SH-SY5Y (cell line): ENCODE measurements around the gene DUSP5.

Source experiments
- GATA2 ChIP-seq: IDR thresholded peaks from 2 replicates; pipeline ENCODE4 v1.6.1; 2011; ENCODE audit warnings: mild to moderate bottlenecking, low read depth, low read length
- GATA3 ChIP-seq: IDR thresholded peaks from 2 replicates; pipeline ENCODE4 v1.6.1; 2011; ENCODE audit warnings: low read depth, mild to moderate bottlenecking, low read length, moderate library complexity

DNA sequence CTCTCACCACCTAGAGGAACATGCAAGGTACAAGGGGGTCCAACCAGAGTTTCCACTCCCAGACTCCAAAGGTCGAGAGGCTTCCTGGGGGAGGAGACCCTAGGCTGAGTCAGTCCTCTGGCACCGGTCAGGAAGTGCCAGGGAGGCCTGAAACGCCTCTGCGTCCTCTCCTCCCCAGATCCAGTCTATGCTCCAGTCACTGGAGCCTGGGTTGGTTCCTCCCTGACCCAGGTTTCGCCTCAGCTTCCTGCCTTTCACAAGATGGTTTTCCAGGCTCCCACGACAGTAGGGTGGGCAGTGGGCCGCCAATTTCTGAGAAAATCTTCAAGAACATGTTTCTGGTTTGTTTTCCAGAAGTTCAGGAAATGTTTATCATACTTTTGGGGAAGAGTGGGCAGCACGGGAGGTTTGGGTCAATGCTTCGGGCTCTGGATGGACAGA lies 30.0 kb downstream of the DUSP5 start:
- TF ChIP-seq GATA3 = no peak
- no peak for TF ChIP-seq GATA2
